Osteoblast (primary cell): ENCODE measurements around the gene SREBF2. TPM values are rescaled to one million over a fixed set of nuclear protein-coding genes. Genes with fewer than 3 reads are reported as not detected.
A peak's percentile ranks its signal among the peaks of the same experiment; 100 is the strongest.
"Not testable (repeated sequence)": the region's sequence is repeated elsewhere in the genome, so short reads cannot be mapped to it uniquely, and the experiment has no call there.

ENCODE experiments used
- DNase-seq: peaks from one replicate; pipeline ENCODE4 v3.0.0; 2011; ENCODE audit warnings: low spot score, mixed read lengths; ENCODE audit not compliant: insufficient read length; ENCODE audit errors: missing footprints
- H2AFZ ChIP-seq: 2 replicates; pipeline ENCODE4 v1.6.0; 2011; ENCODE audit warnings: mild to moderate bottlenecking, low read length
- H3K27ac ChIP-seq: 2 replicates; pipeline ENCODE4 v1.5.1; 2011; ENCODE audit warnings: mild to moderate bottlenecking, low read depth, low read length, moderate library complexity
- H3K27me3 ChIP-seq: 2 replicates; pipeline ENCODE4 v1.6.0; 2012; ENCODE audit warnings: mild to moderate bottlenecking, control low read depth, inconsistent platforms, low read length, moderate library complexity; ENCODE audit not compliant: insufficient read depth
- H3K36me3 ChIP-seq: 2 replicates; pipeline ENCODE4 v1.5.1; 2011; ENCODE audit warnings: mild to moderate bottlenecking, low read length, control low read depth, moderate library complexity; ENCODE audit not compliant: insufficient read depth
- H3K4me1 ChIP-seq: 2 replicates; pipeline ENCODE4 v1.5.1; 2011; ENCODE audit warnings: mild to moderate bottlenecking, low read length, control low read depth, moderate library complexity; ENCODE audit not compliant: insufficient read depth
- H3K4me2 ChIP-seq: 2 replicates; pipeline ENCODE4 v1.6.0; 2011; ENCODE audit warnings: mild to moderate bottlenecking, low read length; ENCODE audit not compliant: insufficient read depth
- H3K4me3 ChIP-seq: fragments of 200-600 bp; sonication (generic); 3 replicates; pipeline ENCODE4 v1.5.1; 2012; ENCODE audit warnings: mild to moderate bottlenecking, low read length, inconsistent platforms; ENCODE audit not compliant: insufficient read depth
- H3K79me2 ChIP-seq: 2 replicates; pipeline ENCODE4 v1.6.0; 2012; ENCODE audit warnings: mild to moderate bottlenecking, low read length, control low read depth, inconsistent platforms; ENCODE audit not compliant: insufficient read depth
- H3K9me3 ChIP-seq: 2 replicates; pipeline ENCODE4 v1.5.1; 2011; ENCODE audit warnings: low read depth, low read length, control low read depth
- H4K20me1 ChIP-seq: 2 replicates; pipeline ENCODE4 v1.6.0; 2012; ENCODE audit warnings: mild to moderate bottlenecking, low read length, control low read depth; ENCODE audit not compliant: insufficient read depth
- CTCF ChIP-seq: IDR thresholded peaks from 2 replicates; pipeline ENCODE4 v1.5.1; 2011; ENCODE audit warnings: mild to moderate bottlenecking, low read depth, low read length, moderate library complexity; ENCODE audit errors: extremely low read depth
- total RNA-seq: library from RNA; depleted of rRNA; stranded (reverse); fragments of >200 nt; gene quantifications from 2 replicates; pipeline ENCODE4 v1.2.3, GENCODE V29; 2012

Gene SREBF2
- total RNA-seq, 1 donor = 80.3 TPM

- Histone ChIP-seq H3K27ac (peak overlapping the region; percentile 90), H3K27me3 (no peaks in the 10 kb centered on the region), H3K4me1 (peaks cover 14% of the 10 kb centered on the region), H3K4me2 (peak overlapping the region; percentile 87), H2AFZ (peak overlapping the region; percentile 76), H3K9me3 (no peaks in the 10 kb centered on the region), H3K36me3 (peaks cover 17% of the 10 kb centered on the region), H3K4me3 (peak overlapping the region; percentile 88), H3K79me2 (peaks cover 44% of the 10 kb centered on the region), H4K20me1 (peaks cover 22% of the 10 kb centered on the region)
- no peak for TF ChIP-seq CTCF
- peak; percentile 82 for DNase-seq
These were observed 582 bp downstream of the SREBF2 start for GRCh38 chr22:41833369-41834004.

GRCh38 chr22:41834005-41834944 is 1.4 kb downstream of the SREBF2 start:
- H3K36me3 ChIP-seq = peaks cover 17% of the 10 kb centered on the region
- H3K4me3 ChIP-seq = peak overlapping the region; percentile 88
- TF ChIP-seq CTCF = no peak
- H3K27ac ChIP-seq = peak overlapping the region; percentile 90
- H3K9me3 ChIP-seq = no peaks in the 10 kb centered on the region
- H3K27me3 ChIP-seq = no peaks in the 10 kb centered on the region
- H3K4me1 ChIP-seq = peaks cover 14% of the 10 kb centered on the region
- H3K4me2 ChIP-seq = peak overlapping the region; percentile 87
- peak; percentile 77 for DNase-seq
- peaks cover 52% of the 10 kb centered on the region for H3K79me2 ChIP-seq
- H2AFZ ChIP-seq = peak overlapping the region; percentile 76
- peaks cover 22% of the 10 kb centered on the region for H4K20me1 ChIP-seq

GRCh38 chr22:41835462-41835861 is 2.6 kb downstream of the SREBF2 start:
- not testable (repeated sequence) for DNase-seq, H3K27ac ChIP-seq, H3K4me3 ChIP-seq, H3K9me3 ChIP-seq, H3K27me3 ChIP-seq, H3K4me2 ChIP-seq, H2AFZ ChIP-seq
- Histone ChIP-seq H4K20me1 (peaks cover 26% of the 10 kb centered on the region), H3K79me2 (peaks cover 61% of the 10 kb centered on the region), H3K36me3 (peaks cover 17% of the 10 kb centered on the region), H3K4me1 (peaks cover 14% of the 10 kb centered on the region)

GRCh38 chr22:41836551-41836950 is 3.6 kb downstream of the SREBF2 start:
- TF ChIP-seq CTCF = no peak
- no peak overlapping the region for H2AFZ ChIP-seq
- DNase-seq = no peak
- peaks cover 14% of the 10 kb centered on the region for H3K4me1 ChIP-seq
- H3K27me3 ChIP-seq = no peaks in the 10 kb centered on the region
- H3K9me3 ChIP-seq = no peaks in the 10 kb centered on the region
- no peak overlapping the region for H3K4me3 ChIP-seq
- peaks cover 72% of the 10 kb centered on the region for H3K79me2 ChIP-seq
- H3K4me2 ChIP-seq = no peak overlapping the region
- peaks cover 34% of the 10 kb centered on the region for H4K20me1 ChIP-seq
- H3K36me3 ChIP-seq = peaks cover 17% of the 10 kb centered on the region
- H3K27ac ChIP-seq = no peak overlapping the region
